ENCODE data around the gene BBOX1.

BBOX1 gene

DNA sequence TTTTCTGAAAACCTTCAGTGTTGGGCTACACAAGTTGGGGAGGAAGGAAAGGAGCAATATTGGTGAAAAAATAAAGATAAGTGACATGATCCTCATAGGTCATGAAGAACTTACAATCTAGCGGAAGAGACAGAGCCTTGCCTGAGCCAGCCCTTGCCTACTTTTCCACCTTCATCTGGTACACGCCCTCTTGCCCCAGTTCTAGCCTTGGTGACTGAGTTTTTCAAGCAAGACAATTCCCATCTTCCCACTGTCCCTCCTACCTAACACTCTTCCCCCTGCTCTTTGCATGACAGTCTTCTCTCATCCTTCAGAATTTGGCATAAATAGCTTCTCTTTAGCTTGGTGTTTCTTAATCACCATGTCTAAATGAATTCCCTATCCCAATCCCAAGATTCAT is 42.6 kb downstream of the BBOX1 start:
- TF ChIP-seq, protein P1, sequence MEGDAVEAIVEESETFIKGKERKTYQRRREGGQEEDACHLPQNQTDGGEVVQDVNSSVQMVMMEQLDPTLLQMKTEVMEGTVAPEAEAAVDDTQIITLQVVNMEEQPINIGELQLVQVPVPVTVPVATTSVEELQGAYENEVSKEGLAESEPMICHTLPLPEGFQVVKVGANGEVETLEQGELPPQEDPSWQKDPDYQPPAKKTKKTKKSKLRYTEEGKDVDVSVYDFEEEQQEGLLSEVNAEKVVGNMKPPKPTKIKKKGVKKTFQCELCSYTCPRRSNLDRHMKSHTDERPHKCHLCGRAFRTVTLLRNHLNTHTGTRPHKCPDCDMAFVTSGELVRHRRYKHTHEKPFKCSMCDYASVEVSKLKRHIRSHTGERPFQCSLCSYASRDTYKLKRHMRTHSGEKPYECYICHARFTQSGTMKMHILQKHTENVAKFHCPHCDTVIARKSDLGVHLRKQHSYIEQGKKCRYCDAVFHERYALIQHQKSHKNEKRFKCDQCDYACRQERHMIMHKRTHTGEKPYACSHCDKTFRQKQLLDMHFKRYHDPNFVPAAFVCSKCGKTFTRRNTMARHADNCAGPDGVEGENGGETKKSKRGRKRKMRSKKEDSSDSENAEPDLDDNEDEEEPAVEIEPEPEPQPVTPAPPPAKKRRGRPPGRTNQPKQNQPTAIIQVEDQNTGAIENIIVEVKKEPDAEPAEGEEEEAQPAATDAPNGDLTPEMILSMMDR (IDR thresholded peaks at IDR 0.05; ENCODE audit: insufficient read depth, low read length, poor library complexity, severe bottlenecking), result no peak
- DNase-seq (ENCODE audit: extremely low read depth, insufficient read length), result no peak
- Histone ChIP-seq H3K36me3 (ENCODE audit: control insufficient read depth, insufficient read depth, low read length) (no peaks in the 10 kb centered on the region), H3K4me3 (replicated peaks; ENCODE audit: low read depth, low read length) (no peak overlapping the region), H3K27me3 (replicated peaks; ENCODE audit: control insufficient read depth, insufficient read depth, low read length) (no peaks in the 10 kb centered on the region)

DNA sequence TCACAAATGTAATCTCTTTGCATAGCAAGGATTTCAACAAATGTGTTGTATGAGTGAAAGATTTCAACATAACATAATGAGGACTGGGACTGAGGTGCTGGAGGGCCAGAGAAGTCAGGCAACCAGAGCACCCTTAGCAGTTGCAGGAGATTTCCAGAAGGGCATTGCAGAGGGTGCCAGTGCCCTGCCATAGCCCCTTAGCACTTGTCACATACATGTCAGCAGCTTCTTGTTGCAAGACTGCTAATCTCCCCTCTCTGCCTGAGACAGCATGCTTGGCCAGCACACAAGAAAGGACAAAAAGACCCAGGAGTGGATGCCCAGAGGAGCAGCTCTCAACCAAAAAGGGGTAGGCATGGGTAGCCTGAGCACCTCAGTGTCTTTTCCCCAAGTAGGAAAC is 43.2 kb downstream of the BBOX1 start:
- no peak for DNase-seq (ENCODE audit: extremely low read depth, insufficient read length)
- TF ChIP-seq, protein P1 (IDR thresholded peaks at IDR 0.05; ENCODE audit: insufficient read depth, low read length, poor library complexity, severe bottlenecking), result no peak
- Histone ChIP-seq H3K27me3 (replicated peaks; ENCODE audit: control insufficient read depth, insufficient read depth, low read length) (no peaks in the 10 kb centered on the region), H3K4me3 (replicated peaks; ENCODE audit: low read depth, low read length) (no peak overlapping the region), H3K36me3 (ENCODE audit: control insufficient read depth, insufficient read depth, low read length) (no peaks in the 10 kb centered on the region)

DNA sequence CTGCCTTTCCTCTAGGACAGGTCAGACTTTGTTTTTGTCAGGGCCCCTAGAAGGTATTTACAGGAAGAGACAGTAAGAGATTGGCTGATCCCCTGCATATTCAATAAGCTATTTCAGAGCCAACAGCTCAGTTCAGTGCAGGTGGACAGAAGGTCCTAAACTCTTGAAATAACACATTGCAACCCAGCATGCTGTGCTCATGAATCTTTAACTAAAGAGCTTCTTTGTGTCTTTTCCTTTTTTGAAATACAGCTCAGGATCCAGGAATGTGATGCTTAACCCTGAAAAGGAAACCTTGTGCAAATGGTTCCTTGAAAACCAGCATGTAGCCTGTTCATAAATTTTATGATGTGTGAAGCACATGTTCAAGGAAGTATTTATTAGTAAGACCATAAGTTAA is 43.9 kb downstream of the BBOX1 start:
- DNase-seq (ENCODE audit: extremely low read depth, insufficient read length), result no peak
- Histone ChIP-seq H3K4me3 (replicated peaks; ENCODE audit: low read depth, low read length) (no peak overlapping the region), H3K36me3 (ENCODE audit: control insufficient read depth, insufficient read depth, low read length) (no peaks in the 10 kb centered on the region), H3K27me3 (replicated peaks; ENCODE audit: control insufficient read depth, insufficient read depth, low read length) (no peaks in the 10 kb centered on the region)
- TF ChIP-seq, protein P1 (IDR thresholded peaks at IDR 0.05; ENCODE audit: insufficient read depth, low read length, poor library complexity, severe bottlenecking), result no peak

DNA sequence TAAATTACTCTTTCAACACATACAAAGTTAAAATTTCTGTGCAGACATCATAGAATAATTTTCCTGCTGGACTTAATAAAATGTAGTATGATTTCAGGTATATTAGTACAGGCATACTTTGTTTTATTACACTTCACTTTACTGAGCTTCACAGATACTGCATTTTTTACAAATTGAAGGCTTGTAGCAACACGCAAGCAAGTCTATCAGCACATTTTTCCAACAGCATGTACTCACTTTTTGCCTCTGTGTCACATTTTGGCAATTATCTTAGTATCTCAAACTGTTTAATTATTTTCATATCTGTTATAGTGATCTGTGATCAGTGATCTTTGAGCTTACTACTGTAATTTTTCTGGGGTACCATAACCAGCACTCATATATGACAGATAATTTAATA is 44.5 kb downstream of the BBOX1 start:
- DNase-seq (ENCODE audit: extremely low read depth, insufficient read length), result no peak
- TF ChIP-seq, protein P1 (IDR thresholded peaks at IDR 0.05; ENCODE audit: insufficient read depth, low read length, poor library complexity, severe bottlenecking), result no peak
- Histone ChIP-seq H3K36me3 (ENCODE audit: control insufficient read depth, insufficient read depth, low read length) (no peaks in the 10 kb centered on the region), H3K27me3 (replicated peaks; ENCODE audit: control insufficient read depth, insufficient read depth, low read length) (no peaks in the 10 kb centered on the region), H3K4me3 (replicated peaks; ENCODE audit: low read depth, low read length) (no peak overlapping the region)

DNA sequence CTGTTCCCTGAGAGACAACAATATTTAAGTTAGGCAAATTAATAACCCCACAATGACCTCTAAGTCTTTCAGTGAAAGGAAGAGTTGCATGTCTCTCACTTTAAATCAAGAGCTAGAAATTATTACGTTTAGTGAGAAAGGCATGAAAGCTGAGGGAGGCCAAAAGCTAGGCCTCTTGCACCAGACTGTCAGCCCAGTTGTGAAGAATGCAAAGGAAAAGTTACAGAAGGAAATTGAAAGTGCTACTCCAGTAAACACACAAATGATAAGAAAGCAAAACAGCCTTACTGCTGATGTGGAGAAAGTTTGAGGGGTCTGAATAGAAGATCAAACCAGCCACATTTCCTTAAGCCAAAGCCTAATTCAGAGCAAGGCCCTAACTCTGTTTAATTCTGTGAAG is 45.0 kb downstream of the BBOX1 start:
- H3K36me3 ChIP-seq (ENCODE audit: control insufficient read depth, insufficient read depth, low read length), result no peaks in the 10 kb centered on the region
- H3K4me3 ChIP-seq (replicated peaks; ENCODE audit: low read depth, low read length), result no peak overlapping the region
- TF ChIP-seq, protein P1 (IDR thresholded peaks at IDR 0.05; ENCODE audit: insufficient read depth, low read length, poor library complexity, severe bottlenecking), result no peak
- no peak for DNase-seq (ENCODE audit: extremely low read depth, insufficient read length)
- H3K27me3 ChIP-seq (replicated peaks; ENCODE audit: control insufficient read depth, insufficient read depth, low read length), result no peaks in the 10 kb centered on the region

GRCh38 chr11:27087432-27087831 is 46.8 kb downstream of the BBOX1 start:
- TF ChIP-seq, protein P1 (IDR thresholded peaks at IDR 0.05; ENCODE audit: insufficient read depth, low read length, poor library complexity, severe bottlenecking), result no peak
- no peaks in the 10 kb centered on the region for H3K27me3 ChIP-seq (replicated peaks; ENCODE audit: control insufficient read depth, insufficient read depth, low read length)
- H3K36me3 ChIP-seq (ENCODE audit: control insufficient read depth, insufficient read depth, low read length), result no peaks in the 10 kb centered on the region
- H3K4me3 ChIP-seq (replicated peaks; ENCODE audit: low read depth, low read length), result no peak overlapping the region
- DNase-seq (ENCODE audit: extremely low read depth, insufficient read length), result no peak
